Stimulated activated CD8-positive, alpha-beta memory T cell treated with anti-CD3 and anti-CD28 coated beads, Interleukin-4, amount 100 ng/mL, for 1 hour (primary cell): ENCODE data around the gene RALY.
"Not testable (repeated sequence)": the region's sequence is repeated elsewhere in the genome, so short reads cannot be mapped to it uniquely, and the experiment has no call there.

Experiments used
- DNase-seq, 2 donors: peaks; one replicate each; pipeline ENCODE4 v3.0.0-alpha.2; 2020; ENCODE audit warnings: low read depth in 2 of 2, low spot score in 1 of 2

Gene RALY

GRCh38 chr20:34132491-34132890 lies 138.8 kb downstream of the RALY start:
- DNase-seq: not testable (repeated sequence)

GRCh38 chr20:34132943-34133342 lies 139.2 kb downstream of the RALY start:
- DNase-seq: not testable (repeated sequence)

- not testable (repeated sequence) for DNase-seq
Observed at GRCh38 chr20:34133365-34133860, 139.7 kb downstream of the RALY start.
